ENCODE results near the gene PON3.

Gene PON3

GRCh38 chr7:95427914-95428516 is 31.8 kb upstream of the PON3 start:
- H2AFZ ChIP-seq (ENCODE audit: low read length) = no peak overlapping the region
- no peaks in the 10 kb centered on the region for H3K4me1 ChIP-seq (ENCODE audit: insufficient read depth, low read length, severe bottlenecking)
- H3K4me2 ChIP-seq (ENCODE audit: low read length) = no peak overlapping the region
- H3K79me2 ChIP-seq (ENCODE audit: insufficient read depth, low read length) = no peaks in the 10 kb centered on the region
- H4K20me1 ChIP-seq (ENCODE audit: insufficient read depth, low read length) = no peaks in the 10 kb centered on the region
- H3K36me3 ChIP-seq (ENCODE audit: insufficient read depth, low read length) = peaks cover 4% of the 10 kb centered on the region; the same call in 1 of the 2 replicates
- no peak for TF ChIP-seq CTCF (IDR thresholded peaks at IDR 0.05; ENCODE audit: low read length)
- TF ChIP-seq EZH2 (IDR thresholded peaks at IDR 0.05; ENCODE audit: borderline replicate concordance, low read length) = no peak
- no peaks in the 10 kb centered on the region for H3K9me3 ChIP-seq (ENCODE audit: low read length)
- H3K9ac ChIP-seq (ENCODE audit: low read length) = no peak overlapping the region
- no peak overlapping the region for H3K27ac ChIP-seq (ENCODE audit: low read depth, low read length, poor library complexity, severe bottlenecking)
- H3K4me3 ChIP-seq (ENCODE audit: low read depth, low read length, poor library complexity, severe bottlenecking) = no peak overlapping the region
- H3K27me3 ChIP-seq (ENCODE audit: insufficient read depth, low read length) = no peaks in the 10 kb centered on the region
- no peaks in the 10 kb centered on the region for H3F3A ChIP-seq (ENCODE audit: insufficient read depth, low read length)
- H3K9me2 ChIP-seq (ENCODE audit: low read depth, low read length) = no peaks in the 10 kb centered on the region

- TF ChIP-seq CTCF (IDR thresholded peaks at IDR 0.05; ENCODE audit: low read length) (no peak), EZH2 (IDR thresholded peaks at IDR 0.05; ENCODE audit: borderline replicate concordance, low read length) (no peak)
- Histone ChIP-seq H3F3A (ENCODE audit: insufficient read depth, low read length) (no peaks in the 10 kb centered on the region), H3K4me2 (ENCODE audit: low read length) (no peak overlapping the region), H3K79me2 (ENCODE audit: insufficient read depth, low read length) (no peaks in the 10 kb centered on the region), H3K27ac (ENCODE audit: low read depth, low read length, poor library complexity, severe bottlenecking) (no peak overlapping the region), H3K9me2 (ENCODE audit: low read depth, low read length) (no peaks in the 10 kb centered on the region), H3K36me3 (ENCODE audit: insufficient read depth, low read length) (peaks cover 4% of the 10 kb centered on the region; the same call in 1 of the 2 replicates), H3K9me3 (ENCODE audit: low read length) (no peaks in the 10 kb centered on the region), H3K4me3 (ENCODE audit: low read depth, low read length, poor library complexity, severe bottlenecking) (no peak overlapping the region), H2AFZ (ENCODE audit: low read length) (no peak overlapping the region), H4K20me1 (ENCODE audit: insufficient read depth, low read length) (no peaks in the 10 kb centered on the region), H3K9ac (ENCODE audit: low read length) (no peak overlapping the region), H3K4me1 (ENCODE audit: insufficient read depth, low read length, severe bottlenecking) (no peaks in the 10 kb centered on the region), H3K27me3 (ENCODE audit: insufficient read depth, low read length) (no peaks in the 10 kb centered on the region)
Observed at GRCh38 chr7:95427166-95427565, 31.0 kb upstream of the PON3 start.

GRCh38 chr7:95425694-95426093 is 29.5 kb upstream of the PON3 start:
- H3K9ac ChIP-seq (ENCODE audit: low read length) = no peak overlapping the region
- H3K9me3 ChIP-seq (ENCODE audit: low read length) = no peaks in the 10 kb centered on the region
- H3K4me2 ChIP-seq (ENCODE audit: low read length) = no peak overlapping the region
- peaks cover 4% of the 10 kb centered on the region; the same call in 1 of the 2 replicates for H3K36me3 ChIP-seq (ENCODE audit: insufficient read depth, low read length)
- H3K27me3 ChIP-seq (ENCODE audit: insufficient read depth, low read length) = no peaks in the 10 kb centered on the region
- TF ChIP-seq CTCF (IDR thresholded peaks at IDR 0.05; ENCODE audit: low read length) = no peak
- TF ChIP-seq EZH2 (IDR thresholded peaks at IDR 0.05; ENCODE audit: borderline replicate concordance, low read length) = no peak
- H3F3A ChIP-seq (ENCODE audit: insufficient read depth, low read length) = no peaks in the 10 kb centered on the region
- H3K79me2 ChIP-seq (ENCODE audit: insufficient read depth, low read length) = no peaks in the 10 kb centered on the region
- H3K9me2 ChIP-seq (ENCODE audit: low read depth, low read length) = no peaks in the 10 kb centered on the region
- H3K4me3 ChIP-seq (ENCODE audit: low read depth, low read length, poor library complexity, severe bottlenecking) = no peak overlapping the region
- H2AFZ ChIP-seq (ENCODE audit: low read length) = no peak overlapping the region
- no peaks in the 10 kb centered on the region for H3K4me1 ChIP-seq (ENCODE audit: insufficient read depth, low read length, severe bottlenecking)
- H4K20me1 ChIP-seq (ENCODE audit: insufficient read depth, low read length) = no peaks in the 10 kb centered on the region
- no peak overlapping the region for H3K27ac ChIP-seq (ENCODE audit: low read depth, low read length, poor library complexity, severe bottlenecking)
